Measurements from ENCODE around the gene RECK.
"Not testable (repeated sequence)": the region's sequence is repeated elsewhere in the genome, so short reads cannot be mapped to it uniquely, and the experiment has no call there.

RECK gene

DNA sequence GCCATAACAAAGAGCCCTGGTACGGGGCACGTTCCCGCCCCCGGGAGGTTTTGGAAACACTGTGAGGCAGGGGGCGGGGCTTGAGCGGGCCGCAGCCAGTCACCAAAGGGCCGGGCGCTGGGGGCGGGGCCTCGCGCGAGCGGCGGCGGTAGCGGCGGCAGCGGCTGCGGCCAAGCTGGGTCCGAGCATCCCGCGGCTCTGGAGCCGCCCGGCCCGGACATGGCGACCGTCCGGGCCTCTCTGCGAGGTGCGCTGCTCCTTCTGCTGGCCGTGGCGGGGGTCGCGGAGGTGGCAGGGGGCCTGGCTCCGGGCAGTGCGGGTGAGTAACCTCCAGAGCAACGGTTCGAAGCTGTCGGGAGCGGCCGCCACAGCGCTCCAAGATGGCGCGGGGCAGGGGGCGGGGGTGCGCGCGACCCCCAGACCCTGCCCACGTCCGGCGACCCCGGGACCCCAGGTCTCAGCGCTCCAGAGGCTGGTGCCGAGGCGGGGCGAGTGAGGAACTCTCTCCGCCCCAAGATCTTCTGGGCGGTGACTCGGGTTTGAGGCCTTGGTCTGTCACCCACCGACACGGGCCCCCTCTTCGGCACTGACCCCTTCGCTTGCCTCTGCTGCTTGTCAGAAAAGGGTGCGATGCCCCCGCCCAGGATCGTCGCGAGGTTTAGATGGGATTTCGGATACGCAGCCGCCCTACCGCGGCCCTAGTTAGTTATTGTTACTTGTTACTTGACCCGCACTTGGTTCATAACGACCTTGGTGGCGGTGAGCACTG lies at the start of gene RECK:
RECK (plus strand) TSS at position 134 of the 769 bp plus-strand sequence; CDS start at position 220, 86 bp downstream.
- DNase-seq = peak; percentile 32

GRCh38 chr9:35990155-35990554 lies 46.6 kb upstream of the RECK start:
- DNase-seq = no peak

- DNase-seq = not testable (repeated sequence)
These were observed 43.6 kb upstream of the RECK start for GRCh38 chr9:35993136-35993535.

- DNase-seq = no peak
These were observed 42.6 kb upstream of the RECK start for GRCh38 chr9:35993976-35994720.

GRCh38 chr9:35994959-35995358 lies 41.8 kb upstream of the RECK start:
- DNase-seq = no peak

DNA sequence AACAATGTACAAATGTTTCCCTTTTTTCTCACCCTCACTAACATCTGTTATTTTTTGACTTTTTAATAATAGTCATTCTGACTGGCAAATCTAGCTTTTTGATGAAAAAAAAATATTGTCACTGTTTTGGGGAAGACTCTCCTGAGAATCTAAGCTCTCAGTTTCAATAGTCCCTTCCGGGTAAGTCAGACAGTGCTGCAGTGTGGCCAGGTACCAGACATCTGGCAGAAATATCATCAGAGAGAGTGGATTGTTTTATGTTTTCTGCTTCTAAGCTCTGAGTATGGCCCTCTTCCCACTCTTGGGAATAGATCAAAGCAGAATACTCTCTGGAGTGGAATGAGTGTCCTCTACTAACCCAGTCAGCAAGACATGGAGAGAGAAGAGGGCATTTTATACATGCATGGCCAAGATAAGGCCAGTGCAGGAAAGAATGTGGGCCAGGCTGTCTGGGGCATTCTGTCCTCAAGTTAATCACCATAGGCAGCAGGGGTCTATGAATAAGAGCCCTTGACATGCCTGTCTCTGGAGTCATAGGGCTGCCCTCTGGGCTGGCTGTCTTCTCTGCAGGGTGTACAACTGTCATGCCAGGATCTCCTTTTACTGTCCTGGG lies 40.2 kb upstream of the RECK start:
- no peak for DNase-seq

DNA sequence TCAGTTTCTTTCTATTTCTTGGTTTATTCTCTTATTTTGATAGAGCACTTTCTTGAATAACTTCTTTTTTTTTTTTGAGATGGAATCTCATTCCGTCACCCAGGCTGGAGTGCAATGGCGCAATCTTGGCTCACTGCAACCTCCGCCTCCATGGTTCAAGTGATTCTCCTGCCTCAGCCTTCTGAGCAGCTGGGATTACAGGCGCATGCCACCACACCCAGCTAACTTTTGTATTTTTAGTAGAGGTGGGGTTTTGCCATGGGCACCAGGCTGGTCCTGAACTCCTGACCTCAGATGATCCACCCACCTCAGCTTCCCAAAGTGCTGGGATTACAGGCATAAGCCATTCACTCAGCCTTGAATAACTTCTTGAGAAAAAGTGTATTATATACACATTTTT lies 39.7 kb upstream of the RECK start:
- not testable (repeated sequence) for DNase-seq

- DNase-seq = no peak
These were observed 38.4 kb upstream of the RECK start for GRCh38 chr9:35998333-35998732.

DNA sequence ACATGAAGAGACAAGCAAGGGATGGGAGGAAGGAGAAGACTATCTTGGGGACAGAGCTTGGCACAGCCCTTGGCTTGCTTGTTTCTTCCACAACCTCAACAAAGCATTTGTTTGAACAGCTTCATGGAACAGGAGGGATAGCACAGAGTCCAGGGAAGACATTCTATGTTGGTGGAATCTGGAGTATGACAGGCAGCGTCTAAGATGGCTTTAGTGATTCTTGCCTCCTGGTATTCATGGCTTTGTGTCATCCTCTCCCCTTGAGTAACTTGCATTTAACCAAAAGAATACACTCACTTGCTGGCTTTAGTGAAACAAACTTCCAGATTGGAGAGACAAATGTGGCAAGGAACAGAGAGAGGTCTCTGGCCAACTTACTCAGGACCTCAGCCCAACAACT lies 30.8 kb upstream of the RECK start:
- no peak for DNase-seq

- DNase-seq = peak; percentile 96
These were observed 30.0 kb upstream of the RECK start for GRCh38 chr9:36006549-36007315.

DNA sequence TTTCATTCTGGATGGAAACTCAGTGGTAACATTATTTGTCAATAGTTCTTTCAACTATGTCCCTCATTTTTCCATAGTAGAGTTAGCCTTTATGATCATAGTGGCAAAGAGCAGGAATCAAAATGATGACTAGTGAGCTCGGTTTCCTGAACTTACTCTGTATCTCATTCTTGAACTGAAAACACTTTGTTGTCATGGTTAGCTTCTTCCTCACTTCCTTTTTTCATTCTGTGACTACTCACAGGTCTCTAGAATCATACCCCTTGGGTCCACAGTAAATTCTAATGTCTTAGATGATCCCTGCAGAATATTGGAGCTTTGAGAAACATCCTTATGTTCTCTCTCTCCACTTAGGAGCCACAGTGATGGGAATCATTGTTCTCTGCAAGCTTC lies 29.4 kb upstream of the RECK start:
- DNase-seq = peak; percentile 43

DNA sequence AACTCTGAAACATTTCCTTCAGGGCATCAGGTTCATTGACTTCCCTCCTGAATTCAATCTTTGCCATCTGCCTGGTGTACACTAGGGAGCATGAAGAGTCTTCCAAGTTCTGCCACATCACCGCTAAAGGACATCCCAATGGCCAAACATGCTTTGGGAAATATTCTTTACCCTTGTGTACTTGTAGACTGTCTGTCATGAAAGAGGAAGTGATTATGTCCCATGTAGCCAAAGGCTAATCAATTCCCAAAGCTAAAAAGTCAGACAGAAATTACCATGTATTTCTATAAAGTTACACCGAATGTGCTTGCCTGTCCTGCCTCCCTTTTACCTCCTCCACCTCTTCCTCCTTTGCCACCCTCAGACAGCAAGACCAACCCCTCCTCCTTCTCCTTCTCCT lies 28.9 kb upstream of the RECK start:
- no peak for DNase-seq

DNA sequence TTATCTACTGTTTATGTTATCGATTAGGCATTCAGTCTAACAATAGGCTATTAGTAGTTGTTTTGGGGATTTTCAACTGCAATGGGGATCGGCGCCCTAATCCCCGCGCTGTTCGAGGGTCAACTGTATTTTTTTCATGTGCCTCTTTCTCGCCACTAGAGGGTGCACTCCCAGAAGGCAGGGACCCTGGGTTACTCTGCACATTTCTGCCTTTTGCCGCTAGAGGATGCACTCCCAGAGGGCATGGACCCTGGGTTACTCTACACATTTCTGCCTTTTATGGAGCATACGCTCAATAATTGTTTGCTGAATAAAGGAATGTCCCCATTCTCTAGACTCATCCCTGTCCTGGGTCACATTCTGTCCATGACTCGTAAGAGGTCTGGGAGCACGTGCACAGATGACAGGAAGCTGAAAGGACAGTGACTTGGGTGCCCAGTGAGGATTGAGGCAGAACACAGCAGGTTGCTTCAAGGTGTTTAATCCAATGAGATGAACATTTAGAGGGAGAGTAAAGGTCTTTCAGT lies 27.9 kb upstream of the RECK start:
- DNase-seq = peak; percentile 79

DNA sequence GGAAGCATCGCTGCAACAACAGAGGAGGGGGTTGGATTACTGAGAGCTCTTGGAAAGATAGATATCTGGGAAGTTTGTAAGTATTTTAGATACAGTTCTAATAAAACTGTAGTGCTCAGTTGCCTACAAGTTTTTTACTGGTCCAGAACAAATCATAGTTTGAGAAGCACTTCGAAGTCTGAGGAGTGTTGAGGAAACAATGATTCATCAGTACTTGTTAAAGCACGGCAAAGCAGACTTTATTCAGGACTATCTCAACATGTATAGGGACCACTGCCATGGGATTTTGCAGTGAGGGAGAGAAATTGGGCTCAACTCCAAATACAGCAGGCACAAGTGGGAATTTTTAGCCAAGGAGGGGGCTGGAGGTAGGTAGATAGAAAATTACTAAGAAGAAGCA lies 25.3 kb upstream of the RECK start:
- DNase-seq = no peak

DNA sequence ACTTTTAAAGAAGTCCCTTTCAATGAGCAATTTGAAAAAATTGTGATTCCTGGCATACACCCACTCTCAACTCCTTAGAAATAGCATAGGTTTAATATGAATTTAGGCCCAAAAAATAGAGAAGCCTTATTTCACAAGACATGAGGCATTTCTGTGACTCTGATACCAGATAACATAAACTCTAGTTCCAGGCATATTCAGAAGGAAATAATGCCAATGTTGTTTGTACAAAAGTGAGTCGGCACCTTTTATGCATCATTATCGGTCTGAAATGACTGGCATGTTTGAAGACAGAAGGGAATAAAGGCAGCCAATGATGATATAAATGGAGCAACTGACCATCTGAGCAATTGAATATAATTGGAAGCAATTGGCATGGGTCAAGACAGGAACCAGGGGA lies 19.4 kb upstream of the RECK start:
- DNase-seq = no peak

- DNase-seq = no peak
These were observed 18.6 kb upstream of the RECK start for GRCh38 chr9:36018129-36018528.

GRCh38 chr9:36018891-36019720 lies 17.6 kb upstream of the RECK start:
- DNase-seq = no peak

DNA sequence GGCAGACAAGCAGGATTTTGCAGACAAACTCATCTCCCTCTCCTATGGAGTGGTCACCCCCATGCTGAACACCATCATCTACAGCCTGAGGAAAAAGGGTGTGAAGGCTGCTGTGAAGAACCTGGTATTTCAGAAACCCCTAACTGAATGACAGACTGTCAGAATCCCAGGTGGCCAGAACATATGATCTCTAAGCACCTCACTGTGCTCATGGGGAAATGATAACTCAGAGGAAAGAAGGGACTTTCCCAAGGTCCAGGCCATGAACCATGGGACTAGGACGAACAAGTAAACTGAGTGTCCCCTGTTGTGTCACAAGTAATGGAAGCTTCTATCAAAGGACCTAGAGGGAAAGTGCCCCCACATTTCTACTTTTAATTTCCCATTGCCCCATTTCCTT lies 14.7 kb upstream of the RECK start:
- no peak for DNase-seq

DNA sequence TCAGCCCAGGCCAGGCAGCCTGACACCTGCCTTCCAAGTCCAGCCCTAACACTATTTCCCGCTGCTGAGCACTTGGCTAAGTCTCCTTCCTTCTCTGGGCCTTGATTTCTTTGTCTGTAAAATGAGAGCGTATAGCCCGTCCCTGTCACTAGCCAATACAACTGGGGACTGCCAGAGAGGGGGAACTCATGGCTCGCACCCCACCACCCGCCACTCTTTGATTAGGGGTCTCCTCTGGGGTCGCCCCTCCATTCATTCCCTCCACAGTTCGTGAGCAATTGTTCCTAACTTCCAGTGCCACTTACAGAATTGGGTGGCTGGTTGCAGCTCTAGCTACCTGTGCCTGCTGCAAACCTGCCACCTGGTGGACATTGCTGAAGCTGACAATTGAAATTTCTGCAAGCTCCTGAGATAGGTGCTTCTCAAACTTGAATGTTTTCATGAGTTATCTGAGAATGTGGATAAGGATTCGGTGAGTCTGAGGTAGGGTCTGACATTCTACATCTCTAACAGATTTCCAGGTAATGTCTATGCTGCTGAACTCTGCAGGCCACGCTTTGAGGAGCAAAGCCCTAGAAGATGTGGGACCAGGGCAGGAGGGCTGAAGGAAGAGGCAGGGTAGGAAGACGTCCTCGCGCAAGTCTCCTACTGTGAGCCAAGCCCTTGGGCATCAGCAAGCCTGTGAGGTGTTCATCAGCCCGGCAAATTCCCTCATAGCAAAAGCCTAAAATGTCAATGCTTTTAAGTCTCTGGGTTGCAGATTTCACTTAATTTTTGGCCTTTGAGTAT lies 13.3 kb upstream of the RECK start:
- peak; percentile 76 for DNase-seq

DNA sequence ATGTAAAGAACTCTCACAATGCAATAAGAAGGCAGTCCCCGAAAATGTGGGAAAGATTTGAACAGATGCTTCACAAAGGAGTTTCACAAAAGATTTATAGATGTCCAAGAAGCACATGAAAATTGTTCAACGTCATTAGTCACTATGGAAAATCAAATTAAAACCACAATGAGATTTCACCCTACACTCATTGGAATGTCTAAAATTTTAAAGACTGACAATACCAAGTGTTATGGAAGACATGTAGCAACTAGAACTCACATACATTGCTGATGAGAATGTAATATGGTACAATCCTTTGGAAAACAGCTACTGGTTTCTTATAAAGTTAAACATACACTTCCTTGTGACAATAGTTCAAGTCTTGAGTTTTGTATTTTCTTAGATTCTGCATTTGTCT lies 11.0 kb upstream of the RECK start:
- no peak for DNase-seq

GRCh38 chr9:36029202-36029601 lies 7.5 kb upstream of the RECK start:
- DNase-seq = no peak
